ENCODE measurements around the gene CDK5RAP2. TPM values are rescaled to one million over a fixed set of nuclear protein-coding genes. Genes with fewer than 3 reads are reported as not detected.

Gene CDK5RAP2
- total and polyA plus RNA-seq, 10 of the 15 experiments (the other 5 are each of a cell fraction or from before 2014, with no cell fraction given) = 16.2 to 53.5 (median 34.5) TPM

DNA sequence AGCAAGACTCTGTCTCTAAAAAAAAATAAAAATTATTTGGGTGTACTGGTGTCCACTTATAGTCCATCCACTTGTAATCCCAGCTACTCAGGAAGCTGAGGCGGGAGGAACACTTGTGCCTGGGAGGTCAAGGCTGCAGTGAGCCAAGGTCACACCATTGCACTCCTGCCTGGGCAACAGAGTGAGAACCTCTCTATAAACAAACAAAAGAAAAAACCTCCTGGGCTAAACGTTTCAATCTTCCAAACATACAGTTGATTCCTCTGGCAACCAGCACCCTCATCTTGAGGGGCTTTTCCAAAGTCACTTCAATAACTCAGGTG lies 13.9 kb upstream of the CDK5RAP2 start (continued):
- TF ChIP-seq MEF2A (IDR thresholded peaks at IDR 0.05; ENCODE audit: insufficient read depth, low read depth, low read length) (no peak), BHLHE40 (IDR thresholded peaks at IDR 0.05; ENCODE audit: borderline replicate concordance in 1 of 2, low read depth in 2 of 2, low read length in 1 of 2) (no peak), ZBED1 (IDR thresholded peaks at IDR 0.05; ENCODE audit: borderline replicate concordance) (no peak), RAD51 (IDR thresholded peaks at IDR 0.05) (no peak), NFXL1 (IDR thresholded peaks at IDR 0.05; ENCODE audit: borderline replicate concordance) (no peak), MEF2B (IDR thresholded peaks at IDR 0.05; ENCODE audit: partially characterized antibody, poor library complexity, severe bottlenecking) (no peak), ASH2L (IDR thresholded peaks at IDR 0.05; ENCODE audit: borderline replicate concordance, low read depth) (no peak), FOS (IDR thresholded peaks at IDR 0.05; ENCODE audit: borderline replicate concordance, extremely low read depth, insufficient read length) (no peak), TCF12 (IDR thresholded peaks at IDR 0.05; ENCODE audit: low read depth, low read length) (no peak), BMI1 (IDR thresholded peaks at IDR 0.05; ENCODE audit: borderline replicate concordance) (no peak)
- TF ChIP-seq, protein P1, sequence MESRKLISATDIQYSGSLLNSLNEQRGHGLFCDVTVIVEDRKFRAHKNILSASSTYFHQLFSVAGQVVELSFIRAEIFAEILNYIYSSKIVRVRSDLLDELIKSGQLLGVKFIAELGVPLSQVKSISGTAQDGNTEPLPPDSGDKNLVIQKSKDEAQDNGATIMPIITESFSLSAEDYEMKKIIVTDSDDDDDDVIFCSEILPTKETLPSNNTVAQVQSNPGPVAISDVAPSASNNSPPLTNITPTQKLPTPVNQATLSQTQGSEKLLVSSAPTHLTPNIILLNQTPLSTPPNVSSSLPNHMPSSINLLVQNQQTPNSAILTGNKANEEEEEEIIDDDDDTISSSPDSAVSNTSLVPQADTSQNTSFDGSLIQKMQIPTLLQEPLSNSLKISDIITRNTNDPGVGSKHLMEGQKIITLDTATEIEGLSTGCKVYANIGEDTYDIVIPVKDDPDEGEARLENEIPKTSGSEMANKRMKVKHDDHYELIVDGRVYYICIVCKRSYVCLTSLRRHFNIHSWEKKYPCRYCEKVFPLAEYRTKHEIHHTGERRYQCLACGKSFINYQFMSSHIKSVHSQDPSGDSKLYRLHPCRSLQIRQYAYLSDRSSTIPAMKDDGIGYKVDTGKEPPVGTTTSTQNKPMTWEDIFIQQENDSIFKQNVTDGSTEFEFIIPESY (IDR thresholded peaks at IDR 0.05) = no peak
- TF ChIP-seq, protein P2, sequence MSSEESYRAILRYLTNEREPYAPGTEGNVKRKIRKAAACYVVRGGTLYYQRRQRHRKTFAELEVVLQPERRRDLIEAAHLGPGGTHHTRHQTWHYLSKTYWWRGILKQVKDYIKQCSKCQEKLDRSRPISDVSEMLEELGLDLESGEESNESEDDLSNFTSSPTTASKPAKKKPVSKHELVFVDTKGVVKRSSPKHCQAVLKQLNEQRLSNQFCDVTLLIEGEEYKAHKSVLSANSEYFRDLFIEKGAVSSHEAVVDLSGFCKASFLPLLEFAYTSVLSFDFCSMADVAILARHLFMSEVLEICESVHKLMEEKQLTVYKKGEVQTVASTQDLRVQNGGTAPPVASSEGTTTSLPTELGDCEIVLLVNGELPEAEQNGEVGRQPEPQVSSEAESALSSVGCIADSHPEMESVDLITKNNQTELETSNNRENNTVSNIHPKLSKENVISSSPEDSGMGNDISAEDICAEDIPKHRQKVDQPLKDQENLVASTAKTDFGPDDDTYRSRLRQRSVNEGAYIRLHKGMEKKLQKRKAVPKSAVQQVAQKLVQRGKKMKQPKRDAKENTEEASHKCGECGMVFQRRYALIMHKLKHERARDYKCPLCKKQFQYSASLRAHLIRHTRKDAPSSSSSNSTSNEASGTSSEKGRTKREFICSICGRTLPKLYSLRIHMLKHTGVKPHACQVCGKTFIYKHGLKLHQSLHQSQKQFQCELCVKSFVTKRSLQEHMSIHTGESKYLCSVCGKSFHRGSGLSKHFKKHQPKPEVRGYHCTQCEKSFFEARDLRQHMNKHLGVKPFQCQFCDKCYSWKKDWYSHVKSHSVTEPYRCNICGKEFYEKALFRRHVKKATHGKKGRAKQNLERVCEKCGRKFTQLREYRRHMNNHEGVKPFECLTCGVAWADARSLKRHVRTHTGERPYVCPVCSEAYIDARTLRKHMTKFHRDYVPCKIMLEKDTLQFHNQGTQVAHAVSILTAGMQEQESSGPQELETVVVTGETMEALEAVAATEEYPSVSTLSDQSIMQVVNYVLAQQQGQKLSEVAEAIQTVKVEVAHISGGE (CRISPR knock-in tag; IDR thresholded peaks at IDR 0.05) = no peak
- TF ChIP-seq, protein P3, sequence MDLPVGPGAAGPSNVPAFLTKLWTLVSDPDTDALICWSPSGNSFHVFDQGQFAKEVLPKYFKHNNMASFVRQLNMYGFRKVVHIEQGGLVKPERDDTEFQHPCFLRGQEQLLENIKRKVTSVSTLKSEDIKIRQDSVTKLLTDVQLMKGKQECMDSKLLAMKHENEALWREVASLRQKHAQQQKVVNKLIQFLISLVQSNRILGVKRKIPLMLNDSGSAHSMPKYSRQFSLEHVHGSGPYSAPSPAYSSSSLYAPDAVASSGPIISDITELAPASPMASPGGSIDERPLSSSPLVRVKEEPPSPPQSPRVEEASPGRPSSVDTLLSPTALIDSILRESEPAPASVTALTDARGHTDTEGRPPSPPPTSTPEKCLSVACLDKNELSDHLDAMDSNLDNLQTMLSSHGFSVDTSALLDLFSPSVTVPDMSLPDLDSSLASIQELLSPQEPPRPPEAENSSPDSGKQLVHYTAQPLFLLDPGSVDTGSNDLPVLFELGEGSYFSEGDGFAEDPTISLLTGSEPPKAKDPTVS (IDR thresholded peaks at IDR 0.05; ENCODE audit: low read depth, low read length) = no peak
